ENCODE results near the gene TMSB15C. TPM values are rescaled to one million over a fixed set of nuclear protein-coding genes. Genes with fewer than 3 reads are reported as not detected.
"Not testable (repeated sequence)": the region's sequence is repeated elsewhere in the genome, so short reads cannot be mapped to it uniquely, and the experiment has no call there.

TMSB15C gene
- total RNA-seq, result 7.8 TPM

DNA sequence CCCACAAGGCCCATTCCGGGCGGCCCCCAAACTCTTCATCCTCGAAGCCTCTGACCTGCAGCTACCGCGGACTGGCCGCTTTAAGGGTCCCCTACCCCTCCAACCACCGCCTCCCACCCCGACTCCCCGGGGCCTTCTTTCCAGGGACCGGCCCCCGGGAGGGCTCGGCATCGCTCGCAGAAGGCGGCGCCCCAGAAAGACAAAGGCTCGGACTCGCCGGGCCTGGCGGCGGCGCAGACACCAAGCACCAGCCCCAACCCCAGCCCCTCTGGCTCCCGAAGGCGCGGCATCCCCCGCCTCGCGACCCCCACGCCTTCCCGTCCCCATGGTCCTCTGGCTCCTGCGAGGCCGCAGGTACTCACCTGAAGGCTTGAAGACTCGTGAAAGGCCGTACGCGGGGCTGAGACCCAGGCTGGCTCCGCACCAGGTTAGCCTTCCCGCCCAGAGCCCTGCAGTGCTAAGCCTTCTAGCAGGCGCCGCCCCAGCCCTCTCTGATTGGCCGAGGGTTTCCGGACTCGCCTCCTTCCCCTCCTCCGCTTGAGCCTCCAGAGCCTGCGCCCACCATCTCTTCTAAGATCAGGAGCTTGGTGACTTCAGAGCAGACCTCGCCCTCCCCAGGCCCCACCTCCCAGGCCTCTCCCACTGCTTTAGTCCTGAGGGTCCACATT is at the start of gene TMSB15C:
TSS of gene TMSB15C (minus strand) at position 459 of the 668 bp plus-strand sequence.
- not testable (repeated sequence) for H3K4me1 ChIP-seq (ENCODE audit: control insufficient read depth in 3 of 3, insufficient read depth in 3 of 3, low read length in 3 of 3); H3K9me3 ChIP-seq (ENCODE audit: control insufficient read depth in 3 of 3, low read length in 3 of 3); H3K9ac ChIP-seq (ENCODE audit: low read depth in 1 of 3, low read length in 3 of 3); H3K4me3 ChIP-seq (ENCODE audit: low read length in 3 of 3); H3K27me3 ChIP-seq (ENCODE audit: control insufficient read depth in 3 of 3, insufficient read depth in 3 of 3, low read length in 3 of 3); H3K36me3 ChIP-seq (ENCODE audit: control insufficient read depth in 3 of 3, insufficient read depth in 3 of 3, low read length in 3 of 3); H3K27ac ChIP-seq (ENCODE audit: low read depth, low read length)

DNA sequence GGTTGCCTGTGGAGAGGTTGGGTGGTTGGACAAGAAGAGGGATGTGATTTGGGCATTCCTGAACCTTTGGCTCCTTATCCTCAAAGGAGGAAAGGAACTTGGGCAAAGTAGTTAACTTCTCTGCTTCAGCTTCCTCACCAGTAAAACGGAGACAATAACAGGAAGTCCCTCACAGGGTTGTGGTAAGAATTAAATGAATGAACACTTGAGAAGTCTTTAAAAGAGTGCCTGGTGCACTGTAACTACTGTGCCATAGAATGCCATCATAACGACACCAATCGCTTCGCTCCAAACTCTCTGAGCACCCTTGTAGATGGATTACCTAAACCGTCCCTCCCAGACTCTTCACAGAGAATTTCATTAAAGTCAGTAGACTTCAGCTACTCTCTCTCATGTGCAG is 46.8 kb upstream of the TMSB15C start:
- no peaks in the 10 kb centered on the region for H3K4me1 ChIP-seq (ENCODE audit: control insufficient read depth in 3 of 3, insufficient read depth in 3 of 3, low read length in 3 of 3)
- no peak overlapping the region for H3K27ac ChIP-seq (ENCODE audit: low read depth, low read length)
- H3K9ac ChIP-seq (ENCODE audit: low read depth in 1 of 3, low read length in 3 of 3), result no peak overlapping the region

DNA sequence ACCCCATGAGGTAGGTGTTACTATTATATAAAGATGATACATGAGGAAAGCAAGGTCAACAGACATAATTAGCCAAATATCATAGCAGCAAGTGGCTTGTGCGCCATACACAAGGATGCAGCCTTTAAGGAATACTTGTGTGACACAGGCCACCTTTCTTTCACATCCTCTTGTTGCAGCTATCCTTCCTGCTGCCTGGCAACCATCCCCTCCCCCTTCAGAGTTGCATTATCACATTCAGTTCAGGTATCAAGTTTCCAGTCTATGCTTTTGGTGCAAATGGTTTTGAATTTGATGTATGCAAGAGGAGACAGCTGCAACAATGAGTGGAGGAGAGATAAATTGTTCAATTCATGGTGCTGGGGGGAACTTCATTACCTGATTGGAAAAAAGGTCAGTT is 42.7 kb upstream of the TMSB15C start:
- H3K27ac ChIP-seq (ENCODE audit: low read depth, low read length), result no peak overlapping the region
- no peaks in the 10 kb centered on the region for H3K9me3 ChIP-seq (ENCODE audit: control insufficient read depth in 3 of 3, low read length in 3 of 3)
- H3K36me3 ChIP-seq (ENCODE audit: control insufficient read depth in 3 of 3, insufficient read depth in 3 of 3, low read length in 3 of 3), result no peaks in the 10 kb centered on the region
- H3K9ac ChIP-seq (ENCODE audit: low read depth in 1 of 3, low read length in 3 of 3), result no peak overlapping the region
- H3K4me3 ChIP-seq (ENCODE audit: low read length in 3 of 3), result no peak overlapping the region
- H3K27me3 ChIP-seq (ENCODE audit: control insufficient read depth in 3 of 3, insufficient read depth in 3 of 3, low read length in 3 of 3), result peaks cover 0 to 5% (median 0%) of the 10 kb centered on the region in 3 donors
- H3K4me1 ChIP-seq (ENCODE audit: control insufficient read depth in 3 of 3, insufficient read depth in 3 of 3, low read length in 3 of 3), result peaks cover 0 to under 1% (median under 1%) of the 10 kb centered on the region in 3 donors

More for the DNA sequence above, 46.8 kb upstream of the TMSB15C start:
- Histone ChIP-seq H3K4me3 (ENCODE audit: low read length in 3 of 3) (no peak overlapping the region), H3K36me3 (ENCODE audit: control insufficient read depth in 3 of 3, insufficient read depth in 3 of 3, low read length in 3 of 3) (no peaks in the 10 kb centered on the region), H3K27me3 (ENCODE audit: control insufficient read depth in 3 of 3, insufficient read depth in 3 of 3, low read length in 3 of 3) (no peaks in the 10 kb centered on the region), H3K9me3 (ENCODE audit: control insufficient read depth in 3 of 3, low read length in 3 of 3) (no peaks in the 10 kb centered on the region)

DNA sequence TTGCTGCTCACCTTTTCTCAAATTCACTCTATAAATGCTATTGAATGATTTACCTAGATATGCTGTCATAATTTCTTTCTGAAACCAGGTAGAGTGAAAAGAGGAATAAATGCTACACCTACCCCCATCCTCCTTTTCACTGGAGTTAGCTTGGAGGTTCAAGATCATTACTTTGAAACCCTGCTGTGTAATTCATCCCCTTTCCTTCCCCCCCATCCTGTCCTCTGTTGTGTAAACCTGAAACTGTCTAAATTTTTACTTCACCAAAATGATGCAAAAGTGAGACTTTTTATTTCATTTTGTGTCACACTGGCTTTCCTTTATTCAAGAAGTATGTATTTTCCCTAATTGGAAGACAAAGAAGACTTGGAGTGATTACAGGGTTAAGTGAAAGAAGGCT is 41.7 kb upstream of the TMSB15C start:
- H3K27me3 ChIP-seq (ENCODE audit: control insufficient read depth in 3 of 3, insufficient read depth in 3 of 3, low read length in 3 of 3), result peaks cover 0 to 5% (median 0%) of the 10 kb centered on the region in 3 donors
- H3K4me1 ChIP-seq (ENCODE audit: control insufficient read depth in 3 of 3, insufficient read depth in 3 of 3, low read length in 3 of 3), result peaks cover 0 to 6% (median 5%) of the 10 kb centered on the region in 3 donors
- H3K4me3 ChIP-seq (ENCODE audit: low read length in 3 of 3), result no peak overlapping the region
- H3K27ac ChIP-seq (ENCODE audit: low read depth, low read length), result no peak overlapping the region
- no peak overlapping the region for H3K9ac ChIP-seq (ENCODE audit: low read depth in 1 of 3, low read length in 3 of 3)
- H3K36me3 ChIP-seq (ENCODE audit: control insufficient read depth in 3 of 3, insufficient read depth in 3 of 3, low read length in 3 of 3), result no peaks in the 10 kb centered on the region
- no peaks in the 10 kb centered on the region for H3K9me3 ChIP-seq (ENCODE audit: control insufficient read depth in 3 of 3, low read length in 3 of 3)

DNA sequence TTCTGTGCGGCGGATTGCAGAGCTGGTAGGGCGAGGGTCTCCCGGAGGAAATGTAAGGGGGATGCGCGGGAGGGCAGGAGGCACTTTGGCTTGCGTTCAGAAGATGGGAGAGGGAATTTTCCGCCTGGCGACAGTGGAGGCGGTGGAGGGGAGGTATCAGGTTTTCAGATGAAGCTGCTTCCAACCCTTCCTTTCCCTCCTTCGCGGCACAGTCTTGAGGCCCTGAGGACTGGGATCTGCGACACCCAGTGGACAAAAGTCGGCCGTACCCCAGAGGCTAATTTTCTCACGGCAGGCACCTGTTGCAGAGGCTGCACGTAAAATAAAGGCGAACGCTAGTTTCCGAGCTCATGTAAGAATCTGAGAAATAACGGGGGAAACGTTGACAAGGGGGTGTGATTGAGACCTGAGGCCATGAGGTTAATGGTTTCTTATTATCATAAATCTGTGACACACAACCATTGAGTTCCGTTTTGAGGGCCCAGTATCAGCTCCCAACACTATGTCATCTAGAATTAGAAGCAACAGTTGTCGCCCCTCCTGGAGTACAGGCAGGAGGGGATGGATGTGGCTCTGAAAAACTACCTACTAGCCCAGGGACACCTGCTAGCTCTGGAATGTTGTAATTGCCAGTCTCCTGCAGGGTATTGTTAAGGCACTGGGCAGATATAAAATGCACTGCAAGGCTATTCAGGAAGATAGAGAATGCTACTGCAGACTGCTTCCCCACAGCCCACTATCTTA is 37.4 kb upstream of the TMSB15C start:
- Histone ChIP-seq H3K4me3 (ENCODE audit: low read length in 3 of 3) (peak overlapping the region; percentile 66 to 69 (median 67)), H3K36me3 (ENCODE audit: control insufficient read depth in 3 of 3, insufficient read depth in 3 of 3, low read length in 3 of 3) (no peaks in the 10 kb centered on the region), H3K27me3 (ENCODE audit: control insufficient read depth in 3 of 3, insufficient read depth in 3 of 3, low read length in 3 of 3) (peaks cover 0 to 16% (median 0%) of the 10 kb centered on the region in 3 donors), H3K27ac (ENCODE audit: low read depth, low read length) (no peak overlapping the region), H3K9ac (ENCODE audit: low read depth in 1 of 3, low read length in 3 of 3) (no peak overlapping the region), H3K4me1 (ENCODE audit: control insufficient read depth in 3 of 3, insufficient read depth in 3 of 3, low read length in 3 of 3) (peaks cover 2 to 6% (median 5%) of the 10 kb centered on the region in 3 donors), H3K9me3 (ENCODE audit: control insufficient read depth in 3 of 3, low read length in 3 of 3) (no peaks in the 10 kb centered on the region)

DNA sequence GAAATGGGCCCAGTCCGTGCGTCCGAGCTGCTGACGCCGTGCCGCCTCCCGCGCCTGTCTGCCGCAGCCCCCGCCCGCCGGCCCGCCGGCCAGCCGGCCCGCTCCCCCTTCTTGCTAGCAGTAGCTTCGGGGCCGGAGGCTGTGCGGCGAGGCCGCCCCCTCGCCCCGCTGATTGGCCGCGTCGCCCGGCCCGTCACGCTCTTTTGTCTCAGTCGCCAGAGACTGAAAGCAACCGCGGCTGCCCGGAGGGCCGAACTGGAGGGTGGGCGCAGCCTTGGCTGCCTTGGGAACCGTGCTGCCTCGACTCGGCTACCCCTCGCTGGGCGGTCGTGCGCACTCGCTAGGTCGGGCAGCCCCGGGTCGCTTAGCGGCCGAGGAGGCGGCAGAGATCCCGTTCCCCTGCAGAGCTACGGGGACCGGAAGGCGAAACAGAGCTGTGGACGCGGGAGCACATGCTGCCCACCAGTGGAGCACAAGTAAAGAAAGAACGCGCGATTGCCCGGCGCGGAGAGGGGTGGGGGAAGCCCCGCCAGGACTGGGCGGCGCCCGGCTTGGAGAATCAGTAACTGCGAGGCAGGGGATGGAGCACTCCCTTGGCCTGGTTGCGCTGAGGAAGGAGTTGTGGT is 36.4 kb upstream of the TMSB15C start, which contains the start of gene ZCCHC18:
TSS of gene ZCCHC18 (plus strand) at position 198 of the 626 bp plus-strand sequence. CDS start 1,589 bp downstream, outside the sequence.
- H3K4me1 ChIP-seq (ENCODE audit: control insufficient read depth in 3 of 3, insufficient read depth in 3 of 3, low read length in 3 of 3), result peaks cover 2 to 6% (median 5%) of the 10 kb centered on the region in 3 donors
- peaks cover 0 to 16% (median 0%) of the 10 kb centered on the region in 3 donors for H3K27me3 ChIP-seq (ENCODE audit: control insufficient read depth in 3 of 3, insufficient read depth in 3 of 3, low read length in 3 of 3)
- H3K36me3 ChIP-seq (ENCODE audit: control insufficient read depth in 3 of 3, insufficient read depth in 3 of 3, low read length in 3 of 3), result no peaks in the 10 kb centered on the region
- H3K27ac ChIP-seq (ENCODE audit: low read depth, low read length), result no peak within 1 kb of the TSS
- H3K4me3 ChIP-seq (ENCODE audit: low read length in 3 of 3), result peak within 1 kb of the TSS; percentile 66 to 74 (median 69)
- peak within 1 kb of the TSS in 1 of 3 donors; percentile 74 for H3K9ac ChIP-seq (ENCODE audit: low read depth in 1 of 3, low read length in 3 of 3)
- H3K9me3 ChIP-seq (ENCODE audit: control insufficient read depth in 3 of 3, low read length in 3 of 3), result no peaks in the 10 kb centered on the region

DNA sequence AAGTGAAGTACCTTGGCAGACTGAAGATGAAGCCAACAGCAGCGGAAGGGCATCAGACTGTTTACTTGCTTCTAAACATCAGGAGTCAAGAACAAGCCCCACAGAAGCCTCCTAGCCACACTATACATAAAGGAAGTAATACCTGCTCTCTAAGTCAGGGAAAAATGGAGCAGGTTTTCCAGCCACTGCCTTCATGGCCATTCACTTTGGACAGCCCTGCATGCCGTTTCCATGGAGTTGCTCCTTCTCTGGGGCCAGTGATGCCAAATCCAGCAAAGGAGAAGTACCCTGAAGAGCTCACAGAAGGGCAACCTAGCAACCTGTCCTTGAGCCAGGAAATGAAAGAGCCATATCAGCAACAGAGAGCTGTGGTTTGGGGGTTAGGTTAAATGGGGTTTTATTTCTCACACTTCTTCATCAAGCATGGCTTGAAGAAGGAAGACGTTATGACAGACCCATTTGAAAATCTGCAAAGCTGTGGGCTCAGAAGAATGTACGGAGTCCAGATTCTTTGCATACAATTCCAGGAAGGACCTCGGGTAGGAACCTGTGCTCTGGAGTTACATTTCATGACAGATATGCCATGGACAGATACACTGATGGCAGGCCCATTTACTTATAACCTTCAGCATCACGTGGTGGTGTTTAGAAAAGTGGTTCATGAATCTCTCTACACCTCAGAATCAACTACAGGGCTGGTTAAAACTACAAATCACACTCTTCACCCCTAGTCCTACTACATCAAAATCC is 34.6 kb upstream of the TMSB15C start:
- H3K4me3 ChIP-seq (ENCODE audit: low read length in 3 of 3); H3K27ac ChIP-seq (ENCODE audit: low read depth, low read length); H3K9ac ChIP-seq (ENCODE audit: low read depth in 1 of 3, low read length in 3 of 3); H3K4me1 ChIP-seq (ENCODE audit: control insufficient read depth in 3 of 3, insufficient read depth in 3 of 3, low read length in 3 of 3); H3K36me3 ChIP-seq (ENCODE audit: control insufficient read depth in 3 of 3, insufficient read depth in 3 of 3, low read length in 3 of 3); H3K9me3 ChIP-seq (ENCODE audit: control insufficient read depth in 3 of 3, low read length in 3 of 3): not testable (repeated sequence)
- H3K27me3 ChIP-seq (ENCODE audit: control insufficient read depth in 3 of 3, insufficient read depth in 3 of 3, low read length in 3 of 3), result peaks cover 0 to 18% (median 0%) of the 10 kb centered on the region in 3 donors

DNA sequence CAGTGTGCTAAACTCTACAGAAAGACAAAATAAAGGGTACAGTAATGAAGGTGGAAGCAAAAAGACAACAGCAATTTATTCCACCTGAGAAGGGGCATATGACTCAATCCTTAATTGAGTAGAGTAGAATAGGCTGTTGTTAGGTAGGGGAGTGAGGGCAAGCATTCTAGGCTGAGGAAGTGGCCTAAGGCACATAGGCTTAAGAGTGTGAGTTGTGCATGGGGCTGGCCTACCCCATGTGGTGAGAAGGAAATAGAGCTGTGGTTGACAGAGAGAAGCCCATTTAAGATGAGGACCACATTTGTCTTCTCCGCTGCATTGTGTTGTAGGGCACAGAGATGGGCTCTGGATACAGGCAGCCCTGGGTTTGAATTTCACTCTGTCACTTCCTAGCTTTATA is 32.9 kb upstream of the TMSB15C start:
- Histone ChIP-seq H3K4me1 (ENCODE audit: control insufficient read depth in 3 of 3, insufficient read depth in 3 of 3, low read length in 3 of 3) (peaks cover 2 to 6% (median 5%) of the 10 kb centered on the region in 3 donors), H3K9me3 (ENCODE audit: control insufficient read depth in 3 of 3, low read length in 3 of 3) (peaks cover 0 to 2% (median 0%) of the 10 kb centered on the region in 3 donors), H3K36me3 (ENCODE audit: control insufficient read depth in 3 of 3, insufficient read depth in 3 of 3, low read length in 3 of 3) (no peaks in the 10 kb centered on the region), H3K27ac (ENCODE audit: low read depth, low read length) (no peak overlapping the region), H3K9ac (ENCODE audit: low read depth in 1 of 3, low read length in 3 of 3) (no peak overlapping the region), H3K4me3 (ENCODE audit: low read length in 3 of 3) (no peak overlapping the region), H3K27me3 (ENCODE audit: control insufficient read depth in 3 of 3, insufficient read depth in 3 of 3, low read length in 3 of 3) (peaks cover 0 to 18% (median 0%) of the 10 kb centered on the region in 3 donors)

DNA sequence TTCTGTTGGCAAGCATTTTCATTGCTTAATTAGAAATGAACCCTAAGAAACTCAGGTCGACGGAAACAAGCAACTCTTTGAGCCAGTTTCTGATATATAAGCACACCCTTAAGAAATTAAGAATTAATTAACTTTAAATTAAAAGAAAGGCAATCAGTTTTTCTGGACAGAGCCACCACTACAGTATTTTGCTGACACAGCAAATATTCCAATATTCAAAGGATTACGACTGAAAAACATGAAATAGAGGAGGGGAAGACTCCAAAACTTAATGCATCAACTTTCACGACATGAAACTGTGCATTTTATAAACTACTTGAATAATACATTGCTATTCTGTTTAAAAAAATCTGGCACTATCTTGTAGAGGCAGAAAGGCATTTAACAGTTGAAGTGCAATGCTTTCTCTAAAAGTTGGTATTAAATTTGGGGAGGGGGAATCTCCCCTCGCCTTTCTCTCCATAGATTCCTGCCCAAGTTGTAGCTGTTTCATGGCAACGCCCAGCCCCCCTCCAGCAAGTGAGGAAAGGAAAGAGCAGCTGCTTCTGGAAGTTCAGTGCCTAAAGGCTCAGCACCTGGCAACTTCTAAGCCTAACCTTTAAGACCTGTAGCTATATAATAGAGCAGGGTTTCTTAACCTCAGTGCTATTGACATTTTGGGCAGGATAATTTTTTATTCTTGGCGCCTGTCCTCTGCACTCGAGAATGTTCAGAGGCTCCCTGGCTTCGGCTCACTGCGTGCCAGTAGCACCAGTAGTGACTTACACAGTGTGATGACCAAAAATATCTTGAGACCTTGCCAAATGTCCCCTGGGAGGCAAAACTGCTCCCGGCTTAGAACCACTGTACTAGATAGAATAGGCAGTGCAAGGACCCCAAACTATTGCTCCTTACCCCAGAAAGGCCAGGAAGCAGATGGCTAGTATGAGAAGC is 29.6 kb upstream of the TMSB15C start:
- Histone ChIP-seq H3K4me1 (ENCODE audit: control insufficient read depth in 3 of 3, insufficient read depth in 3 of 3, low read length in 3 of 3) (no peaks in the 10 kb centered on the region), H3K36me3 (ENCODE audit: control insufficient read depth in 3 of 3, insufficient read depth in 3 of 3, low read length in 3 of 3) (no peaks in the 10 kb centered on the region), H3K9me3 (ENCODE audit: control insufficient read depth in 3 of 3, low read length in 3 of 3) (peaks cover 0 to 2% (median 0%) of the 10 kb centered on the region in 3 donors), H3K9ac (ENCODE audit: low read depth in 1 of 3, low read length in 3 of 3) (no peak overlapping the region), H3K4me3 (ENCODE audit: low read length in 3 of 3) (no peak overlapping the region), H3K27me3 (ENCODE audit: control insufficient read depth in 3 of 3, insufficient read depth in 3 of 3, low read length in 3 of 3) (peaks cover 0 to 12% (median 0%) of the 10 kb centered on the region in 3 donors), H3K27ac (ENCODE audit: low read depth, low read length) (no peak overlapping the region)

Data from skeletal muscle tissue (tissue), 4 donors.